B cell (primary cell): ENCODE results near the gene CACNB4.

Experiments
- CTCF ChIP-seq: fragments of 200-600 bp; IDR thresholded peaks from one replicate; pipeline ENCODE4 v1.8.0; 2022; ENCODE audit warnings: antibody characterized with exemption, mild to moderate bottlenecking
- EZH2 ChIP-seq: IDR thresholded peaks from 2 replicates; pipeline ENCODE4 v1.6.1; 2012; ENCODE audit warnings: borderline replicate concordance, low read depth, mild to moderate bottlenecking, moderate library complexity, low read length; ENCODE audit not compliant: insufficient read depth, poor library complexity, severe bottlenecking

- no peak for TF ChIP-seq CTCF
- no peak for TF ChIP-seq EZH2
These were observed 309.6 kb downstream of the CACNB4 start for GRCh38 chr2:151789055-151789834.
